Transverse colon (tissue), 4 donors: ENCODE results near the gene CNTN5.

Experiments
- POLR2AphosphoS5 ChIP-seq, 3 donors: sonication (generic); formaldehyde crosslinking; IDR thresholded peaks; one replicate each; pipeline ENCODE4 v1.6.1; 2016; ENCODE audit warnings: antibody characterized with exemption in 3 of 3
- TF ChIP-seq, protein P1 (sequence below), 5 experiments: fragments of 200-600 bp in 3 of 5; fragments of 450-650 bp in 2 of 5; sonication (generic) in 3 of 5; IDR thresholded peaks; 1 replicate in 2 of 5; 2 replicates in 3 of 5; pipeline ENCODE4 v1.5.1; 2016 to 2017; ENCODE audit warnings: antibody characterized with exemption in 5 of 5, inconsistent platforms in 3 of 5, mild to moderate bottlenecking in 2 of 5, moderate library complexity in 1 of 5

DNA sequence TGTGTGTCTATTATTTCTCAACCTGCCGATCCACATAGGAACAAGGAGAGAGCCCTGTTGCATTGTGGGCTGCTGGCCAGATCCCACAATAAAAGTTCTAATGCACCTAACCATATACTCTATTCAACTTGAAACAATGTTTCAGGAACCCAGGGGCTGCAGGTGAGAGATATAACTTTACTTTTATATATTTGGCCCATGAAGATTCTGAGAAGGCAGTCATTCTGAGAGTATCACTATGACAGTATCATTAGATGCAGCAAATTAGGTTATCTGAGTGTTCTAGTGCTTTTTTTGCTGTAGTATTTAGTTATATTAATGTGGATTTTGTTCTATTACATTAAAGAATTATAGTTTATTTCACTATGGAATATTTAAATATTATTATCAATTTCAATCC lies 1011.2 kb downstream of the CNTN5 start:
- TF ChIP-seq, protein P1, sequence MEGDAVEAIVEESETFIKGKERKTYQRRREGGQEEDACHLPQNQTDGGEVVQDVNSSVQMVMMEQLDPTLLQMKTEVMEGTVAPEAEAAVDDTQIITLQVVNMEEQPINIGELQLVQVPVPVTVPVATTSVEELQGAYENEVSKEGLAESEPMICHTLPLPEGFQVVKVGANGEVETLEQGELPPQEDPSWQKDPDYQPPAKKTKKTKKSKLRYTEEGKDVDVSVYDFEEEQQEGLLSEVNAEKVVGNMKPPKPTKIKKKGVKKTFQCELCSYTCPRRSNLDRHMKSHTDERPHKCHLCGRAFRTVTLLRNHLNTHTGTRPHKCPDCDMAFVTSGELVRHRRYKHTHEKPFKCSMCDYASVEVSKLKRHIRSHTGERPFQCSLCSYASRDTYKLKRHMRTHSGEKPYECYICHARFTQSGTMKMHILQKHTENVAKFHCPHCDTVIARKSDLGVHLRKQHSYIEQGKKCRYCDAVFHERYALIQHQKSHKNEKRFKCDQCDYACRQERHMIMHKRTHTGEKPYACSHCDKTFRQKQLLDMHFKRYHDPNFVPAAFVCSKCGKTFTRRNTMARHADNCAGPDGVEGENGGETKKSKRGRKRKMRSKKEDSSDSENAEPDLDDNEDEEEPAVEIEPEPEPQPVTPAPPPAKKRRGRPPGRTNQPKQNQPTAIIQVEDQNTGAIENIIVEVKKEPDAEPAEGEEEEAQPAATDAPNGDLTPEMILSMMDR (IDR thresholded peaks at IDR 0.05) = no peak
- TF ChIP-seq POLR2AphosphoS5 (IDR thresholded peaks at IDR 0.05) = no peak
